Stimulated activated CD8-positive, alpha-beta memory T cell treated with anti-CD3 and anti-CD28 coated beads, Interleukin-12 subunit alpha, Interleukin-12 subunit beta, amount 100 ng/mL, for 24 hours (primary cell): ENCODE data around the gene SLC25A13.

Experiments used
- DNase-seq: peaks from one replicate; pipeline ENCODE4 v3.0.0-alpha.2; 2020; ENCODE audit errors: extremely low read depth

SLC25A13 gene

DNA sequence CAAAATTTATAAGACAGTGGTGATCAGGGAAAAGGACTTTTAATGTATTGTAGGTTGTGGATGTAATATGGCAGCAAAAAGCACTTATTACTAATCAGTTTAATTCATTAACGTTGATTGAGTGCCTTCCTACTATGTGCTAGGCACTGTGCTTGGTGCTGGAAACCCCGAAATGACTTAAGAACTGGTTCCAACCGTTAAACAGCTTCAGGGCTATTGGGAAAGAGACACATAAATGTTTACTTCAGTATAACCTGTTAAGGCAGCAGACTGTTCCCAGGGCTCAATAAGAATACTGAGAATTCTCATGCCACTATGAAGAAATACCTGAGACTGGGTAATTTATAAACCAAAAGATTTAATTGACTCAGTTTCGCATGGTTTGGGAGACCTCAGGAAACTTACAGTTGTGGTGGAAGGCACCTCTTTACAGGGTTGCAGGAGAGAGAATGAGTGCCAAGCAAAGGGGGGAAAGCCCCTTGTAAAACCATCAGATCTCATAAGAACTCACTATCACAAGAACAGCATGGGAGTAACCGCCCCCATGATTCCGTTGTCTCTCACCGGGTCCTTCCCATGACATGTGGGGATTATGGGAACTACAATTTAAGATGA, 1.1 kb upstream of the SLC25A13 start:
- no peak for DNase-seq

DNA sequence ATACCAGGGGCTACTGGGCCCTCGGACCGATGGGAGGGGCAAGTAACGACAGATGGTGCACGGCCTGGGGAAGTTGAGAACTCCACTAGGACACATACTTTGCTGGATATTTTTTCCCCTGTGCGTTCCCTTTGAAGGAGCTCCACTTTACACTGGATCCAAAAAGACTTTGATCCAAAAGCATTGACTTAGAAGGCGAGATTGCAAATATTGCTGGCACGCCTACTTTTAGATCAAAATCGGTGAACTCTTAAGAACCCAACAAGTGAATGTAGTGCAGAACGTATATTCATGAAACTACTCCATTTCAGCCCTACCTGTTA, 436 bp upstream of the SLC25A13 start:
- no peak for DNase-seq

- DNase-seq: no peak
Measured at GRCh38 chr7:96321031-96321657, 754 bp downstream of the SLC25A13 start.

- no peak for DNase-seq
Measured at GRCh38 chr7:96320442-96320841, 1.5 kb downstream of the SLC25A13 start.

- DNase-seq: no peak
Measured at GRCh38 chr7:96319439-96319838, 2.5 kb downstream of the SLC25A13 start.

DNA sequence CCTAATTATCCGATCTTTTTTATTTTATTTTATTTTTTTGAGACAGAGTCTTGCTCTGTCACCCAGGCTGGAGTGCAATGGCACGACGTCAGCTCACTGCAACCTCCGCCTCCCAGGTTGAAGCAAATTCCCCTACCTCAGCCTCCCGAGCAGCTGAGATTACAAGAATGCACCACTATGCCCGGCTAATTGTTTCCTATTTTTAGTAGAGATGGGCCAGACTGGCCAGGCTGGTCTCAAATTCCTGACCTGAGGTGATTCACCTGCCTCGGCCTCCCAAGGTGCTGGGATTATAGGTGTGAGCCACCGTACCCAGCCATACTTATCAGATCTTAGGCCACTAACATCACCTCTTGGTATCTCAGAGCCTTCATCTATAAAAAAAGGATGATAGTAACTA, 4.9 kb downstream of the SLC25A13 start:
- no peak for DNase-seq

GRCh38 chr7:96315125-96315512, 6.8 kb downstream of the SLC25A13 start:
- DNase-seq: no peak

- no peak for DNase-seq
Measured at GRCh38 chr7:96314402-96315124, 7.3 kb downstream of the SLC25A13 start.

GRCh38 chr7:96313940-96314339, 8.0 kb downstream of the SLC25A13 start:
- DNase-seq: no peak

DNA sequence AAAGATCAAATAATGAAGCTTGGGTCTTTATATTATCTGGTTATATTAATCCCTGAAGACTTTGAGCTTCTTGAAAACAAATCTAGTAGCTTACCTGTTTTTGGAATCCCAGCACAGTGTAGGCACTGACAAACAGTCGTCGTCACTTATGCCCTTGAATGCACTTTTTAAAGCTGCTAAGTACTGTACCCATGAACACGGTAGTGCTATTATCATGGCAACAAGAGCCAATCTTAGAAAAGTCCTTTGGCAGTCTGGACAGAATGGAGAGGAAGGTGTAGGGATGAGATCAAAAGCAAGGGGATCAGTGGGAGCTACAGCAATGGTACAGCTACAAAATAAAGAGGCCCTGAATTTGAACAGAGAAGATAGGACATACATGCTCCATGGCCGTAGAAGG, 9.4 kb downstream of the SLC25A13 start:
- no peak for DNase-seq

- DNase-seq: no peak
Measured at GRCh38 chr7:96311967-96312366, 9.9 kb downstream of the SLC25A13 start.

DNA sequence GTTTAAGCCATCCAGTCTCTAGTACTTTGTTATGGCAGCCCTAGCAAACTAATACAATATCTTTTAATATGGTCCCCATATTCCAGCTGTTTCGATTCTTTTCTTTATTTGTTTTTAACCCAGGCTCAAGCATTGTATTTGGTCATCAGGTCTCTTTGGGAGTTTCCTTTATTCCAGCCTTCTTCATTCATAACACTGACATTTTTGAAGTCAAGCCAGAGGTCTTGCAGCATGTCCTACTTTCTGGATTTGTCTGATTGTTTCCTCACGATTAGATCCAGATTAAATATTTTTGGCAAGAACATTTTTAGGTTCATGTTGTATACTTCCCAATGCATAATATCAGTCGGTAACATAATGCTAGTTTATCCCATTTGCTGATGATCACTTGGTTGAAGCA, 11.8 kb downstream of the SLC25A13 start:
- DNase-seq: no peak

GRCh38 chr7:96308950-96309263, 13.0 kb downstream of the SLC25A13 start:
- no peak for DNase-seq

GRCh38 chr7:96308253-96308949, 13.5 kb downstream of the SLC25A13 start:
- DNase-seq: no peak

- no peak for DNase-seq
Measured at GRCh38 chr7:96306385-96307125, 15.3 kb downstream of the SLC25A13 start.

GRCh38 chr7:96305915-96306314, 16.0 kb downstream of the SLC25A13 start:
- DNase-seq: no peak

DNA sequence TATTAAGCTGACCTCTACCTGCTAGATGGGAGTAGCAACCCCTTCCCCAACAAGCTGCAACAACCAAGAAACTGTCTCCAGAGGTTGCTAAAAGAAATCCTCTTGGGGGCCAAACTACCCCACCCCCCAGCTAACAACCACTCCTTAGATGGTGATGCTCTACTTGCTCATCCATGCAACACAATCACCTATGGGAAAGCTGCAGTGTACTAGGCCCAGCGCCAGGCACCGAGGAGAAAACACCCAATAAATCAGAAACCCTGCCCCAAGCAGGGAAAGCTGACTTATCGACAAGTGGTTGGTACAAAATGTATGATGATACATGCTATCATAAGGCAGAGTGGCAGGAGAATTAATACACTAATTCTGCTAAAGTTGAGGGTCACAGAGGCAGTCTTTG, 17.3 kb downstream of the SLC25A13 start:
- DNase-seq: no peak

DNA sequence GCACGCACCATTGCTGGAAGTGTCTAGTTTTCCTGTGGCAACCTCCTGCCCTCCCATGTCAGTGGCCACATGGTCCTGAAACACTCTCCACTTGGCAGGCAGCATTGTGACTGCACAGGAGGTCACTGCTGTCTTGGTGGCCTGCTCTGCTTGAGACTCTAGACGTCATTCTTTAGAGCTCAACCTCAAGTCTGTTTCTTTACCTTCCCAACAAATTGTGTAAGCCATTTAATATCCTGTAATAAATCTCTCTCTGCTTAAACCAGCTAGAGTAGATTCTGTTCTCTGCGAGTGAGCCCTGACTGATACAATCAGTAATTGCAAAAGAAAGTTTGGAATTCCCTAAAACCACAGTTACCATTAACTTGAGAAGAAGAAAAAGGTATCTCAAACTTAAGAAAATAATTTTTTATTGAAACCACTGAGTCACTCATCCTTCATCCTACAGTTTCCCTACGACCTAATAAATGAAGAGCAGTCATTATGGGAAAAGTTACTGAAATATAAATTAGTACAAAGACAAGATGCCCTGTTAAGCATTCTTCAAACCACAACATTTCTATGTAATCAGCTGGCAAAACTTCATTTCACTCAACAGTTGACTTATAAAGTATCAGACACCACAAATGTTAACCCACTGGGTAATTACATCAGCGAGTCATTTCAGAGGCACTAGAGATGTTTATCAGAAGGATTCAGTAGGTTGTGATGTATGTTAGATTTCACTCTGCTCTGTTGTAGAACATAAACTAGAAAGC, 18.0 kb downstream of the SLC25A13 start:
- no peak for DNase-seq

DNA sequence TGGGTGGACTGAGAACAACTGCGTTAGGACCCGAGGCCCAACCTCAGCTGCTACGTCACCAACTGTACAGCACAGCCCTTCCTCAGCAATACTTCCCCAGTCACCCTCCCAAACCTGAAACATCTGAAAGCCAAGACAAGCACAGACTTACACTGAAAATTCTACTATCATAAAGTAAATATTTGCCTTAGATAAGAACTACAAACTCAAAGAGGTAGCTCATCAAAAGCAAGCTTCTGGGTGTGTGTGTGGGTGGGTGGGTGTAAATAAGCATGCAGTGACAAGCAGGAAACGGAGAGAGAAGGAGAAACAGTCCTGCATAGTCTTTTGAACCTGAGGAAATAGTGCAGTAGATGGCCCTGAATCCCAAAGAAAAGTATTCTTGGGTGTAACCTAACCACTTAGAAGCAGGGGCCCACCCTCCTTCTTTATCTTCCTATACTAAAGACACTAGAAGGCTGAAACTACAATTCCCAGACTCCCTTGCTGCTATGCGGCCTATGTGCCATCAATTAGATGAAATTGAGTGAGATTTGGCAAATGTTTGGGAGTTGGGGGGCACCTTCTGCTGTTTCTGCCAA, 18.7 kb downstream of the SLC25A13 start:
- no peak for DNase-seq

GRCh38 chr7:96300986-96301385, 20.9 kb downstream of the SLC25A13 start:
- DNase-seq: no peak

GRCh38 chr7:96300502-96300901, 21.4 kb downstream of the SLC25A13 start:
- no peak for DNase-seq
